ENCODE measurements around the gene TSC2.
"Not testable (repeated sequence)": the region's sequence is repeated elsewhere in the genome, so short reads cannot be mapped to it uniquely, and the experiment has no call there.

Gene TSC2

DNA sequence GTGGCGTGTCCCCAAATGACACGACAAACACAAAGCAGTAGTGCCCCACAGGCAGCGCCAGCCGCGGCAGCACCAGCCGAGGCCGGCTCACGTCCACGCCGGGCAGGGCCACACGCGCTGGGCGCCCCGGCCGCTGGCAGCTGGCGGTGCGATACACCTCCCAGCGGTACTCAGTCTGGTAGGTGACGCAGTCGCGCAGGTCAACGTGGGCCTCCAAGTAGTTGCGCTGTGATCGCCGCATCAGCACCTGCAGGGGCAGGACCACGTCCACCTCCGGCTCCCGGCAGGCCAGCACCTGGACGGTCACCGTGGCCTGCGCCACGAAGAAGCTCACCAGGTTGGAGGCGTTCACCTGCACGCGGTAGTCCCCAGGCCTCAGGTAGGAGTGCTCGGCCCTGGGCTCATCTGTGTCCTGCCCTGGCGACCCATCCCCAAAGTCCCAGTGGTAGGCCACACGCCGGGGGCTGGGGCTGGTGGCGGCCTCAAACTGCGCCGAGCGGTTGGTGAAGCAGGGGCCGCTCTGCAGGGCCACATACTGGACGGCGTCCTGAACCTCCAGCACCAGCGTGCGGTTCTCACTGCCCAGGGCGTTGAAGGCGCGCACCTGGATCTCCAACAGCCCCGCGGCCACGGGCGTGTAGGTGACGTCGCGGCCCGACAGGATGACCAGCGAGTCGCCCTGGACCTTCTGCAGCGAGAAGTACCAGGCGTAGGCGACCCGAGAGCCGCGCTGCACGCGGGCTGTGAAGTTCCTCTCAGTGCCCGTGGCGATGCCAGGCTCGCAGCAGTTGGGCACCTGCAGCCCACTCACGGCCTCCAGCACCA is 60.9 kb downstream of the TSC2 start:
- not testable (repeated sequence) for DNase-seq

DNA sequence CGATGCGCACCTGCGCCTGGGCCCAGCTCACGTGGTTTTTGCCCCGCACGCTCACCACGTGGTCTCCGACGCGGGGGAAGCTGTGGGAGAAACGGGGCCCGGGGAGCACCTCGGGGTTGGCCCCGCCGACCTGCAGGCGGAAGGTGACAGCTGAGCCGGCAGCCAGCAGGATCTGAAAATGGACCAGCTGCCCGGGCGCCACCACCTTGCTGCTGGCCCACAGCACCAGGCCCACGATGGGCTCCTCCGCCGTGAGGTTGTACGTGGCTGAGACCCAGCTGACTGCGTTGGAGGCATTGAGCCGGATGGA is 61.4 kb downstream of the TSC2 start:
- DNase-seq, result not testable (repeated sequence)

DNA sequence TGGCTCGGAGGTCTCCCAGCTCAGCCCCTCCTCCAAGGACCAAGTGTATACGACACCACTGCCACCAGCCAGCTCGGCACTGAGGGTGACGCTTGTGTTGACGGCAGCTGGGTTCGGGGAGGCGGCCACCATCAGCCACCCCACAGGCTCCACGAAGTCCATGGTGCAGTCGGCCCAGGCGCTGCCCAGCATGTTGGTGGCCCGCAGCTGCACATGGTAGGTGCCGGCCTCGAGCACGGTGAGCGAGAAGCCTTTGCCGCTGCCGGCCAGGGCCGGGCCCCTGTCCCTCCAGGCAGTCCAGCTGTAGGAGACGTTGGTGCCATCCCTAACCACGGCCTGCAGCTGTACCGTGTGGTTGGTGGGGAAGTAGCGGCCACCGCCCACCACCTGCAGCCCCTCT is 62.1 kb downstream of the TSC2 start:
- not testable (repeated sequence) for DNase-seq

DNA sequence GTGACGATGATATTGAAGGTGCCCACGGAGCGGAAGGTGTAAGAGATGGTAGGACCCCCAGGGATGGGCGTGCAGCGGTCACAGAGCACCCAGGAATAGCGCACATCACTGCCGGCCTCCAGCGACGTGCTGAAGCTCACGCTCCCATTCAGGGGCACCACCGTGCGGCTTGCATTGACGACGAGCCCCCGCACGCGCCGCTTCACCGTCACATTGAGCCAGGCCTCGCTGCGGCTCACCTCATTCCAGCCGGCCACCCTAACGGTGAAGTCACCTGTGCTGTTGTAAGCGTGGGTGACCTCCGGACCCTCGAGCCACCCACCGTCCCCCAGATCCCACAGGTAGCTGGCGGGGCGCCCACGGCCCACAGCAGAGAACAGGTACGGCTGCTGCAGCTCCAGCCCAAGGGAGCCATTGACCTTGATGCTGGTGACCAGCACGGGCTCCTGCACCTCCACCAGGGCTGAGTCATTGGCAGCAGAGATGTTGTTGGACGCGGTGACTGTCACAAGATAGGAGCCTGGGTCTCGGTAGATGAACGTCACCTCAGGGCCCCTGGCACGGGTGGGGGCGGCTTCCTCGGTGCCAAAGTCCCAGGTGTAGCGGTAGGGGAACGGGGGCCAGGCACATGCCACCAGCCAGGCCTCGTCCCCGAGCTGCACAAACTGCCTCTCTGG is 62.7 kb downstream of the TSC2 start:
- DNase-seq, result not testable (repeated sequence)

DNA sequence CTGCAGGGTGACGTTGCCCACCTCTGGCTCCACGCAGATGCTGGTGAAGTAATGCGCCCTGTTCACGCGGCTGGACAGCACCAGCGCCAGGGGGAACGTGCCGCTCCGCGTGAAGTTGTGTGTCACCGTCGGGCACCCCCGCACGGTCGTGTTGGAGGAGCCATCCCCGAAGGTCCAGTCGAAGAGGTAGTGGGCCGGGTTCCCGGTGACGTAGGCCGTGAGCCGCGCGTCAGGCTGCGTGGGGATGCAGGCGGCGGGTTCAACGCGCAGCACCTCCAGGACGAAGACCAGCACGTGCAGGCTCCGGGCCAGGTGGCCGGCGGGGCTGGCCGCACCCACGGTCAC is 63.2 kb downstream of the TSC2 start:
- not testable (repeated sequence) for DNase-seq

DNA sequence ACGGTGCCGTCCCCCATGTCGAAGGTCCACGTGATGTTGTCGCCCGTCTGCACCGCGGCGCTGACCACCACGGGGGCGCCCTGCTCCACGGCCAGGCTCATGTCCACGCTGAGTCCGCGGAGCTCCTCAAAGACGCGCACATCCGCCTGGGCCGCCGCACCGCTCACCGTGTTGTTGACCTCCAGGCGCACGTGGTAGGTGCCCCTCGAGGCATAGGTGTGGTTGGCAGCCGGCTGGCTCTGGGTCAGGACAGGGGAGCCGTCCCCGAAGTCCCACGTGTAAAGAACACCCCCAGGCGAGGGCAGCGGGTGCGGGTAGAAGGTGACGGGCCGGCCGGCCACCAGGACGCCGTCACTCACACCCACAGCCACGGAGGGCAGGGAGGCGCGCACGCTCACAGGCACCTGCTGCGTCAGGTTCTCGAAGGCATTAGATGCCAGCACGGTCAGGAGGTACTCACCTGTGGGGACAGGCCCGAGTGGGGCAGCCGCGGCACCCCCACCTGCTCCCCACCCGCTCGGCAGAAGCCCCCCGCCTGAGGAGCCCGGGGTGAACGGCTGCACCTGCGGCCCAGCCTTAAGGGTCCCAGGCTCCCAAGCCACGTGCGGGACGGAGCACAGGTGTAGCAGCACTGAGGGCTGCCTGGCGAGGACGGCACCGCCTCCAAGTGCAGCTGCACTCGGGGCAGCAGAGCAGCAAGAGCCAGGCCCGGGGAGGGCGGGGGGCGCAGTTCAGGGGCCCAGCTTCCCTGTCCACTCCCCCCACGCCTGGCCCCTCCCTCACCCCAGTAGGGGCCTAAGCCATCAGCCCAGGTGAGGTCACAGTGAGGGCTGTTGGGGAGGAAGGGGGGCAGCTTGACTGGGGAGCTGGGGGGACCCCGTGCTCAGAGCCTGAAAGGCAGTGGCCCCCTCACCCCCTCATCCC is 63.9 kb downstream of the TSC2 start:
- DNase-seq, result not testable (repeated sequence)

DNA sequence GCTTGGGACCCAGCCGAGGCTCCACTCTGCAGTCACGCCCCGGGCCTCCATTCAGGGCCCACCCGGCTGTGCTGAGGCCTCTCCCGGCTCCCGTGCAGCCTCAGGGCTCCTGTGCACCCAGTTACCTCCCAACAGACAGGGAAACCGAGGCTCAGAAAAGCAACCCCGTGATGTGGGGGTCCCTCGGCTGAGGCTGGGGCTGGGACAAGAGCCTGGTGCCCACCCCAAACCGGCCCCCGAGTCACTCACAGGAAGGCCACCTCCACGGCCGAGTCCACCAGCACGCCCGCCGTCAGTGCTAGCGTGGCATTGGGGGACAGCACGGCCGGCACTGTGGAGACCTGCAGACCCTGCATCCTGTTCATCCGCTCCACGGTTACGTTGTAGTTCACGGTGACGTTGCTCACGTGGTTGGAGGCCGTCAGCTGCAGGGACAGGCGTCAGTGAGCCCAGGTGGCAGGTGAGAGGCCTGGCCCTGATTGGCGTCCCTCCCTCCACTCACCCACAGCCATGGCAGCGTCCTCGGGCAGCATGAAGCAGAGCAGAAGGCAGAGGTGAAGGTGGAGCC is 64.8 kb downstream of the TSC2 start:
- DNase-seq, result not testable (repeated sequence)

DNA sequence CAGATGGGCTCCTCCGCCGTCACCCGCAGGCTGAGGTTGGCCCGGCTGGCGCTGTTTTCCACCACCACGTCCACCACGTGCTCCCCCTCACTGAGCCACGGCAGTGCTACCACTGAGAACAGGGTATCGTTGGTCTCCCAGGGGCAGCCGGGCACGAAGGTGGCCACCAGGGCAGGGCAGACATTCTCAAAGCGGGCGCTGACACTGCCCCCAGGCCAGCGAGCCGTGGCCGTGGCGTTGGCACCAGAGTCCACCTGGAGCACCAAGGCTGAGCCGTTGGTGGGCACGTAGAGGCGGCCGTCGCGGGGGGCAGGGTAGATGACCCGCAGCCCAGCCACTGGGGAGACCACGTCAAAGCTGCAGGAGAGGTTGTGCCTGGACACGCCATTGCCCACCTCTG is 66.4 kb downstream of the TSC2 start:
- DNase-seq, result not testable (repeated sequence)

DNA sequence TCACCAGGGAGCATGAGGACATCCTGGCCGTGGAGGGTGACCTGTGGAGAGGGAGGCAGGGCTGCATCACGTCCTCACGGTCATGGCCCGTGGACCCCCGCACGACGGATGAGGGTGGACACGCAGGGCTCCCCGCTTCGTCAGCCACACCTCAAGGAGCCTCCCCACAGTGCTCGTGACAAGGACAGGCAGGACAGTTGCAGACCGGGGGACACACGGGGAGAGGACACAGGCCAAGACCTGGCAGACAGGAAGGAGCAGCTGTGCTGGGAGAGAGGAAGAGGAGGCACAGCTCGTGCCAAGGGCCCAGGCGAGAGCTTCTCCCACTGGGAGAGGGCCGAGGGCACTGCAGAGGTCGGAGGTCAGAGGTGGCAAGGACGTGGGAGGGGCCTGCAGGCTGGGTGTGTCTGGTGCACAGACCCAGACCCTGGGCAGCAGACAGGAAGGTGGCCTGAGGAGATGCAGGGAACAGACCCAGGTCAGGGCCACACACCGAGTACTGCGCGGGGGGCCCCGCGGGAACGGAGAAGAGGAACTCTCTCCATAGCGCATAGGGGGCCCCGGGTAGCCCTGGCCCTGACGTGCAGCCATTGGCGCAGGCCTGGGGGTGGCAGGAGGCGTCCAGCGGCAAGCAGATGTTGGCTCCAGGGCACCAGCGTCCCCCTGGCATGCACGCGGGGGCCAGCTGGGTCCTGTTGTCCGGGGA is 67.3 kb downstream of the TSC2 start:
- DNase-seq, result not testable (repeated sequence)

DNA sequence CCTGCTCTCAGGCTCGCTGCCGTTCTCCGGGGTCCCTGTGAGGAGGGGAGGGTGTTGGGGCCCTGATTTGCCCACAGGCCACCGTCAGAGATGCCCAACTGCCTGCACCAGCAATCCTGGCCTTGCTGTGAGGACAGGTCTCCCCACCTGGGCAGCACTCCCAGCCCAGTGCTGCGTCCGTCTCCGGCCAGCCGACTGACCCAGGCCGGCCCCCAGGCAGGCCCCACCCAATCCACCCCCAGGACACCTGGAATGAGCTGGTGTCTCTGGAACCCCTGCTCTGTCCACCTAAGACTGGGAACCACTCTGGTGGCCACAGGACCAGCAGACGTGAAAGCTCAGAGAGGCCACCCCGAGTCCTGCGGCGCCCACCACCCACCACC is 67.8 kb downstream of the TSC2 start:
- DNase-seq, result no peak

DNA sequence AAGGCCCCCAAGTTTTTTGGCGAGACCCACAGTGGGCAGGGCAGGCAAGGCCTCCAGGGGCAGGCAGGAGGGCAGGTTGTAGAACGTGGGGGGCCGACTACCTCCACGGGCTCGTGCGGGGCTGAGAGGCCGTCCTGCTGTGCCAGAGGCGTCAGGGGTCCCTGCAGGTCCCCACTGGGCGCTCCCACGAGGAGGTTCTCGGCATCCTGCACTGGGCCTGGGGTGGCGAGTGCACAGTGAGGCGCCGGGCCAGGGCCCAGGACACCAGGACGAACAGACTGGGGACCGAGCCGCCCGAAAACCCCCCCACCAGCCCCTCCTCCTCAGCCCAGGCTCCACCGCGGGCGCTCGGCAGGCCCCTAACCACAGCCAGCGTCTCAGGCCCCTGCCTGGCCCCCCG is 68.6 kb downstream of the TSC2 start:
- not testable (repeated sequence) for DNase-seq

DNA sequence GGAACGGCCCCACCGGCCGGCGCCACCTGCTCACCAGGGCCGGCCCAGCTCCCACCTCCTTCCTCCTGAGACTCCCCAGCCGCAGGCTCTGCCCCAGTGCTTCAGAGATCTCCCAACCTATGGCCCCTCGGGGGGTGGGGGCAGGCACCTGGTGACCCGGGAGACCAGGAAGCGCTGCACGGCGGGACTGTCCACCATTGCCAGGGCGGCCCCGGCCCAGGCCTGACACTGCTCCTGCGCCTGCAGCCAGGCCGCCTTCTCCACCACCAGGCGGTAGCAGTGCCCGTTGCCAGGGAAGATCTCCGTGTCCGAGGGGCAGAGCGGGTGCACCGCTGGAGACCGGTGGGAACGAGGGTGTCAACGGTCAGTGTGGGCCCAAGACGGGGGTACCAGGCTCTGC is 69.6 kb downstream of the TSC2 start:
- not testable (repeated sequence) for DNase-seq

DNA sequence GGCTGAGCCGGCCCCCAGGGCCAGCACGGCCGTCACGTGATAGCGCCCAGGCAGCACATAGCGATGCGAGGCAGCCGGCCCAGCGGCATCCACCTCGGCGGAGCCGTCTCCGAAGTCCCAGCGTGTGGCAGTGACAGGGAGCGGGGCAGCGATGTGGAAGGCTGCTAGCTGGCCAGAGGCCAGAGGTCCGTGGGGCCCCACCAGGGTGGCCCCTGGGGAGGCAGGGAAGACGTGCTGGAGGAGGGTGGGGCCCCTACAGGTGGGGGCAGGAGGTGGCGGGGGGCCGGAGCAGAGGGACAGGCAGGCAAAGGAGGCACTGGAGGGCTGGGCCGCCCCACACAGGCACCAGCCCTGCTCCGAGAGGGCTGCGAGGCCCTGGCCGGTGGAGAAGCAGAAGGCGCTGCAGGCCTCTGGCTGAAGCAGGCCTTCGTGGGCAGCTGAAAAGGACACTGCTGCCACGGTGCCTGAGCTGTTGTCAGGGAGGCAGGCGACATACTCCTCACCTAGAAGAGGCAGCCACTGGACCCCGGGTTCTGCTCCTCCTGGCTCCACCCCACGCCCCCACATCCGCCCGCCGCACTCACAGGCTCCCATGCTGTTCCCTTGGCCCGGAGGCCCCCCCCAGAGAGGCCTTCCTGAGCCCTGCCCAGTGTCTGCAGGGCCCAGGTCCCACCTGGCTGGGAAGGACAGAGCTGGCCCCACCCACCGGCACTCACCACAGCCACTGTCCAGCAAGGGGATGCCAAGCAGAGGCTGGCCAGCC is 70.4 kb downstream of the TSC2 start:
- DNase-seq, result not testable (repeated sequence)

DNA sequence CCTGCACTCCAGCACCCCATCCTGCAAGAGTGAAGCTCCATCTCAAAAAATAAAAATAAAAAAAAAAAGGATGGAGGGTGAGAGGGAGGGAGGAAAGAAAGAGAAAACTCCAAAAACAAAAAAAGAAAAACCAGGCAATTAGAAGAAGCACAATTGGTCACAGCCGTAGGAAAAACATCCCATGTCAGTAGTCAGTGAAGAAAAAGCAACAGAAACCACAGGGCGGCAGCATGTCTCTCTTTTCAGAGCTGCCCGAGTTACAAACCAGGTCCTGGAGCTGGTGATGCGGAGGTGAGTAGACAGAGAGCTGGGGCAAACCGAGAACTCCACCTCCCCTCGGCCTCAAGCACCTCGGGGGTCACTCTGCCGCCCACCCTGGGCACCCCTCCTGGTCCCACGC is 73.5 kb downstream of the TSC2 start:
- not testable (repeated sequence) for DNase-seq

DNA sequence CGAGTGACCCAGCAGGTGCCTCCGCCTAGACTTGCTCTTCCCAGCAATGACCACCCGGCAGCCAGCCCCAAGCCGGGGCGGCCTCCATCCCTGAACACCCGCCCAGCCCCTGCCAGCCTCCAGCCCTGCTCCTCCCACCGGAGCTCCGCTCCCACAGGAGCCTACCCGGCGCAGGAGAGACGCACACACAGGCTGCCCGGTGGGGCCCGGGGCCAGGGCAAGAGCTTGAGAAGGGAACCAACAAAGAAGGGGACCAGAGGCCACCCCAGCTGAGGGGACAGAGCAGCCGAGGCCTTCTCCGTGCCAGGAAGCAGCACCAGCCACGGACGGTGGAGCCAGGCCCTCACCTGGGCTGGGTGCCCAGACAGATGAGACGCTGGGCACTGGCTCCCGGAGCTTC is 74.1 kb downstream of the TSC2 start:
- DNase-seq, result no peak

DNA sequence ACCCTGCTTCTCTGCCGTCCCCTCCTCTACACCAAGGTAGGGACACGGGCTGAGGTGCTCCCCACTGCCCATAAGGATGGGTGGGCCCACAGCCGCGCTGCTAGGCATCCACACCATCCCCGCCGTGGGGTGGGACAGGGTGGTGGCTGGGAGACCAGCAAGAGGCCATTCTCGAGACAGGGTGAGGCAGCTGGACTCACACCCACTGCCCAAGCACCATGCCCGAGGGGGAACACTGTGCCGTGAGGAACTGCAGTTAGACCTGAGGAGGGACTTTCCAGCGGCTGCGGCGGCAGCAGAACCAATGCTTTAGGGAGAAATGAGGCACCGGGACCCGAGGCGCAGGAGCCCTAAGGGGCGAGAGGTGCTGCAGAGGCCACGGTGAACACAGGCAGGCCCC is 74.6 kb downstream of the TSC2 start:
- no peak for DNase-seq

DNA sequence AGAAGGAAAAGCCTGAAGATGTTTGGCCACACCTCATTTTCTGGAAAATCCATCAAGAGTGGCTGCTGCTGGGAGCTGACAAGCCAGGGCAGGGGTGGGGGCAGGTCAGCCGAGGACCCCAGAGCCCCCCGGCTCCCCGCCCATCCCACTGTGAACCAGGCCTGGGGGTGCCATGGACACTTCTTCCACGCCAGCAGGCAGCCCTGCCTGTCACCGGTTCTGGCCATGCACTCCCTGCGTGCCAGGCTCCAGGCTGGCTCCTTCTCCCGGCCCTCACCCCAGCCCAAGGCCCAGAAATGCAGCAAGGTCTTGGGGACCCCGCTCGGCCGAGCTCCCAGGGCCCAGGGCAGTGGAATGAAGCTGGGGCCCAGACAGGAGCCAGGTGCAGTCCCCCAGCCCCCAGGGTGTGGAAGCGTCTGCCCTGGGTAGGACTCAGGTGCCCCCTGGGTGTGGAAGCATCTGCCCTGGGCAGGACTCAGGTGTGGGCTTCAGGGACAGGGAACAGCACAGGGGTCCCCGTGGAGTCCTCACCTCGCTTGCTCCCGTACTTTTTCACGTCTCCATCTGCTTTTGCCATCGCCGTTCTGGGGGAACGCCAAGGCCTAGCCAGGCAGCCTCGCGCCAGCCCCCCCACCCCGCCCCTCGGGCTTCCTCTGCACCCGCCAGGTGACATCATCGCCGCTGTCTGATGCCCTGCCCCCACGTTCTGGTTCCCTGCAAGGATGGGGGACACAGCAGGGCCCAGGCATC is 75.3 kb downstream of the TSC2 start:
- DNase-seq, result not testable (repeated sequence)

DNA sequence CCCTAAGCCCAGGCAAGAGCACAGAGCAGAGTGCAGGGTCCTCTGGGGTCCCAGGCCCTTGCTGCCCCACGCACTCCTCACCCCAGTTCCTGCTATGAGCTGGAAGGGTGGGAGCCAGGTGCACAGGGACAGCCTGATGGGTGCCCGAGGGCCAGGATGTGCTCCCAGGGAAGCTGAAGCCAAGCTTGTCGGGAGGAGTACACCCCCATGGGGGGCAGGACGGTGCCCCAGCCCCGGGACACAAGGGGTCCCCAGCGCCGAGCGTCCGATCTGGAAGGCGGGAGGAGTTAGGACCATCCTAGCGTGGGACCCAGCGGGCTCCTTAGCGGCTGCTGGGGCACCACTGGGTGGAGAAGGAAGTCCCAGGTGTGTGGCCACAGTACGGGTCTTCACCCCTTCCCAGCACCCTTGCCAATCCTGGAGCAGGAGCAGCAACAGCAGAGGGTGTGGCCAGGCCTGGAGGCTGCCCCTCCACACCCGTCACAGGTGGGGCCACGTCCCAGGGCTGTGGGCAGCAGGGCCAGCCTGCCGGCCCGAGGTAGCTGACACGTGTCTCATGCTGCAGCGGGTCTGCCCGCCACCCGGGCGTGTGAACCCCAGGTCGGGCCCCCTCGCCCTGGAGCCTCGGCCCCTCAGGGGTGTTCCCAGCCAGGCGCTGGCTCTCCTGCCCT is 76.1 kb downstream of the TSC2 start:
- not testable (repeated sequence) for DNase-seq

DNA sequence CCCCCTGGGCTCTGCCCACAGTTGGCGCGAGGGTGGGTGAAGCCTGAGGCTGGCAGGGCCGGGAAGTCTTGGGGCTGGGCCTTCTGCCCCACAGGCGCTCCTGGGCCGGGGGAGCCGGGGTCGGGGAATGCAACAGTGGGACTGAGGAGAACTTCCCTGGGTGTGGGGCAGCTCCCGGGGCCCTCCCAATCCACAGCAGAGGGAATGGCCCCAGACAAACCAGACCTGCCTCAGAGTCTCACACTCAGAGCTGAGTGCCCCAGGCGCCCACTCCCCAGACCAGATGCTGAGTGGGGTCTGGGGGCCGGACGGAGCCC is 76.5 kb downstream of the TSC2 start:
- not testable (repeated sequence) for DNase-seq

DNA sequence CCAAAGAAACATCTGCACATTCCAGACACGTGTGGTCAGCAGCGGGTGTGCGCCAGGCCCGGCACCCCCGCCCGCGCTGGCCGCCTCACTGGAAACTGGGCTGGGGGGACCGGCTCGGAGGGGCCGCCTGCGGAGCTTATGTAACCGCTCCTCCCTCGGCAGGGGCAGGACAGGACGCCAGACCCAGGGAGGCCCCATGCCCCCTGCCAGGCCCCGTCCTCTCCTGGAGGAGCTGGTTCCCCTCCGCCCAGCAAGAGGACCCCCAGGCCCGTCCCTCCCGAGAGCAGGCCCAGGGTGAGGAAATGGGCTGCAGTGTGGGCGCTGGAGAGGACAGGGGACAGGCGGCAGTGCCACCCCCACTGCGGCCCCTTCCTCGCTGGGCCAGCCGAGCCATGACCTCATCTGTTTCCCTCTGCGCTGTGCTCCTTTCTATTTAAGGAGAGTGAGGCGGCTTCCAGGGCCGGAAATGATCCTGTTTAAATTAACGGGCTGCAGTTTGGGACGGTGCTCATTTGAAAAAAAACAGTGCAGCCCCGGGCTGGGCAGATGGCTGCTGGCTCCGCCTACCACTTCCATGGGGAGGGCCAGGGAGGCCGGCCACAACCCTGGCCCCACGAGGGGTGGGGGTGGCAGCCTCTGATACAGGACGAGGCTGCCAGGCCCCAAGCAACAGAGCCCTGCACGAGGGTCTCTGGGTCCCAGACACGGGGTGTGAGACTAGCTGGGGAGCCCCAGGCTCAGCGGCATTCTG is 77.1 kb downstream of the TSC2 start:
- not testable (repeated sequence) for DNase-seq
